ENCODE results near the gene HNRNPUL2.
"Not testable (repeated sequence)": the region's sequence is repeated elsewhere in the genome, so short reads cannot be mapped to it uniquely, and the experiment has no call there.

Gene HNRNPUL2

DNA sequence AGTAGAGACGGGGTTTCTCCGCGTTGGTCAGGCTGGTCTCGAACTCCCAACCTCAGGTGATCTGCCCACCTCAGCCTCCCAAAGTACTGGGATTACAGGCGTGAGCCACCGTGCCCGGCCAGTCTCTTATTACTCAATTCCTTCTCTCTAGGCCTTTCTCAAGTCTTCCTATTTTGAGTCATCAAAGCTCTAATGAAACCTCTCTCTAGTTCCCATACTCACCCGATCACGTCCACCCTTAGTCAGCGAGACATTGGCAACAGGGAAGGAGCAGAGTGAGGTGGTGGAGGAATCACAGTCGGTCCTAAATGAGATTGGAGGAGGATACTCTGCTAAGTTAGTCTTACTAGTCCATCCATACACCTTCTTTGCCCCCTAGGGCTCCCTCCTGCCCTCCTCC lies 25.0 kb downstream of the HNRNPUL2 start:
- peak; percentile 85 to 95 (median 93) for DNase-seq

GRCh38 chr11:62694455-62695167 lies 32.6 kb downstream of the HNRNPUL2 start:
- DNase-seq = peak; percentile 88 to 93 (median 90)

- DNase-seq = not testable (repeated sequence)
Measured at GRCh38 chr11:62693624-62694023, 33.6 kb downstream of the HNRNPUL2 start.

- DNase-seq = no peak
Measured at GRCh38 chr11:62689421-62690183, 37.7 kb downstream of the HNRNPUL2 start, which contains the start of gene LRRN4CL. Gene LRRN4CL, minus strand, starts transcription at chr11:62689530. Its CDS starts 1,022 bp downstream, at chr11:62688508.

- no peak for DNase-seq
Measured at GRCh38 chr11:62688491-62688890, 38.8 kb downstream of the HNRNPUL2 start.

DNA sequence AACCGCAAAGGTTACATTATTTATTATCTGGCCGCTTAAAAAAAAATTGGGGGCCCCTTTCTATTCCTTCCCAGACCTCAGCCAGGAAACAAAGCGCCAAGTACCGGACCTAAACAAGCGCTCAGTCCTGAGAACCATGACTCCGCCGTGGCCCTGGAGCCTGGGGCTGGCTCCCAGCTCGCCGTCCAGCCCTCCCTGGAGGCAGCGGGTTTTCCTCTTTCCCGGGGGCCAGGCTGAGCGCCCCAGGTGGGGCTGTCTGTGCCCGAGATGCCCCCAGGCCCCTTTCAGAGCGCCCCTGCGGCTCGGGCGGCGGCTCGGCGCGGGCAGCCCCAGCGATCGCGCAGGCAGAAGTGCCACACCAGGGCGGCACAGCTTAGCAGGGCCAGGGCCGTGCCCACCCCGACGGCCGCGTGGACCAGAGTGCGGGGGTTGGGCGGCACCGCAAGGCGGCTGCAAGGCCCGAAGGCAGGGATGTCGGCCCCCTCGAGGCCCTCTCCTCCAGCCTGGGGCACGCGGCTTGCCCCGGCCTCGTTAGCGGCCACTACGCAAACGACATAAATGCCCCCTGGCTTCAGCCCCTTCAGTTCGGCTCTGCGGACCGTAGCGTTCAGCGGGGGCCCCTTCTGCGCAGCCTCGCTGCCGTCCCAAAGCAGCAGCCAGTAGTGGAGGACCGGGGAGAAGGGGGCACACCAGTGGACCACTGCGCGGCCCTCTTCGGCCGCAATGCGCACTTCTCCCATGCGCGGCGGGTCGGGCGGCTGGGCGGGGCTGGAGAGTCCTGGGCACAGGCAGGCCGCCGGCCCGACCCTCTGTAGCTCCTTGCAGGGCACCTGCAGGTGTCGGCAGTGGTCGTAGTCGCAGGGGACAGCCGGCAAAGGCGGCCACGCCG lies 39.5 kb downstream of the HNRNPUL2 start:
- DNase-seq = no peak

- no peak for DNase-seq
Measured at GRCh38 chr11:62682518-62682917, 44.7 kb downstream of the HNRNPUL2 start.

DNA sequence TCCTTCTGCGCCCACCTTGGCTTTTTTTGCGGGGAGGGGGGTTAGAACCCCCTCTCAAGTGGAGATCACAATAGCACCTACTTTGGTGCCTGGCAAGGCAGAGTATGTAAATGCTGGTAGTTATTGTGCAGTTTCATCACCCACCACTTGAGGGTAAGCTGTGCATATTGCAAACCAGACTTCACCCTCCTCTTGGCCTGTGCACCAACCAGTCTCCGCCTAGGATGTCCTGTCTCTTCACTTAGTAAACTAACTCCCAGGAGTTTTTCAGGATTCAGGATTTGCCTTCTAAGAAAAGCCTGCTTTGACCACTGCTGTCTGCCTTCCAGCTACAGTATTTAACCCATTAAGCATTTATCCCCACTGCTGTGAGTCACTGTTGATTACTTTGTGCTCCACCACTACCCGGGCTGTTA lies 46.4 kb downstream of the HNRNPUL2 start:
- DNase-seq = peak; percentile 62 to 70 (median 63)

DNA sequence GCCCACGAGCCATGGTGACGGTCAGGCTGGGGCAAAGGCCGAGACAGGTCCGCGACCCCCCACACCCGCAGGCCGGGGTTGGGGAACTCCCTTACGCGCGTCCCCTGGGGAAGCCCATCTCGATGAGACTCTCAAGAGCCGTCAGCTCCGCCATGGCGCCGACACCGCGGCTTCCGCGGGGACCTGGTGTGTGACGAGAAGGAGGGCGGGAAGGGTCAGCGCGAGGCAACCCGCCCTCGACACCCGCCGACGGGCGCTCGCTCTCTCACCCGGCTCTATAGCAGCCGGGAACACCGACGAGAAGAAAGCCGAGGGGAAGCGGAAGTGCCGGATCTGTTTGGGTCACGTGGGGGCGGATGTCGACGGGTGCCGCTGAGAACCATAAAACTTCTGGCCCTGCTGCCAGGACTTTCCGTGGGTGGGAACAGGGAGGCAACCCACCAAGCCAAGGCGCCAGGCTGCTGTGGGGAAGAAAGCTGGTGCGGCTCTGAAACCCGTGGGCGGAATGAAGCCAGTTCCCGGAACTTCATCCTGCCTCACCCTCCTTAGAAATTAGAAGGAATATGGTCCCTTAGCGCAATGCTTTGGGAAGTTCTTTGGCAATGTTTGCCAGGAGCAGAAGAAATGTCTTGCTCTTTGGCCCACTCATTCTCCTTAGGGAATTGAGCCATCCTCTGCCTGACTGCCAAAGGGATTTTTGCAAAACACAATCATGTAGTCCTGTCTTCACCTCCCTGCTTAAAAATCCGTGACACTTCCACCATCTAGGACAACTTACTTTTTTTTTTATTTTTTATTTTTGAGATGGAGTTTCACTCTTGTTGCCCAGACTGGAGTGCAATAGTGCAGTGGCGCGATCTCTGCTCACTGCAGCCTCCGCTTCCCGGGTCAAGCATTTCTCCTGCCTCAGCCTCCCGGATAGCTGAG lies 48.2 kb downstream of the HNRNPUL2 start, which contains the start of gene UBXN1:
TSS of gene UBXN1 (minus strand) at position 304 of the 927 bp plus-strand sequence. CDS start at position 154, 150 bp downstream.
- peak; percentile 96 to 97 (median 97) for DNase-seq

DNA sequence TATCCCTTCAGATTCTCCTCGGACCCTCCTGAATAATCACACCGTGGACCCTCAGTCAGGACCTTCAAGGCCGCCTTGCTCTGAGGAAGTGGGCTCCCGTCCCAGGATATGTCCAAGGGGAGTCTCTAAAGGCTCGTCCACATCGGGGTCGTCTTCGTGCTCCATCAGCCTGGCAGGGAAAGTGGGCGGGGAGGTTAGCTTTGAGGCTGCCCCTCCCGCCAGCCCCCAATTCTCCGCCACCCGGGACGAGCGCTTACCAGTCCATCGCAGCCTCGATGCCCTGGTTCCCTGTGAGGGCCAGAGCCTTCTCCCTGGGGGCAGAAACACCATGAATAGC lies 48.9 kb downstream of the HNRNPUL2 start:
- no peak for DNase-seq

- no peak for DNase-seq
Measured at GRCh38 chr11:62677714-62678113, 49.5 kb downstream of the HNRNPUL2 start.

- no peak for DNase-seq
Measured at GRCh38 chr11:62677156-62677555, 50.1 kb downstream of the HNRNPUL2 start.

DNA sequence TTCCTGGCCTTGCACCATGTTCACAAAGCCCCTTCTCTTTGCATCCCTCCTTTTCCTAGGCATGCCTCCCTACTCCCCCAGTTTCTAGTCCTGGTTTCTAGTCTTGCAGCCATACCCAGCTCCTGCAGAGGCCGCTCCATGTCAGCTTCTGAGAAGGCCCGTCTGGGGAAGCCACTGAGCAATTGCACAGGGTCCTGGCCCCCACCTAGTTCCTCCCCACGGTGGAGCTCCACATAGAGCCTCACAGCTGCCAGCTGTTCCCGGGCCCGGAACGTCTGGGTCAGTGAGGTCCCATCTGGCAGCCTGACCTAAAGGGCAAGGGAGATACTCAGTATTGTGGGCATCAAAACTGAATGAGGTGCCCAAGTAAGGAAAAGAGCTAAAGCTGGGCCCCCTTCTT lies 50.6 kb downstream of the HNRNPUL2 start:
- DNase-seq = no peak

- not testable (repeated sequence) for DNase-seq
Measured at GRCh38 chr11:62675415-62675814, 51.8 kb downstream of the HNRNPUL2 start.

- DNase-seq = no peak
Measured at GRCh38 chr11:62673196-62673525, 54.1 kb downstream of the HNRNPUL2 start.

DNA sequence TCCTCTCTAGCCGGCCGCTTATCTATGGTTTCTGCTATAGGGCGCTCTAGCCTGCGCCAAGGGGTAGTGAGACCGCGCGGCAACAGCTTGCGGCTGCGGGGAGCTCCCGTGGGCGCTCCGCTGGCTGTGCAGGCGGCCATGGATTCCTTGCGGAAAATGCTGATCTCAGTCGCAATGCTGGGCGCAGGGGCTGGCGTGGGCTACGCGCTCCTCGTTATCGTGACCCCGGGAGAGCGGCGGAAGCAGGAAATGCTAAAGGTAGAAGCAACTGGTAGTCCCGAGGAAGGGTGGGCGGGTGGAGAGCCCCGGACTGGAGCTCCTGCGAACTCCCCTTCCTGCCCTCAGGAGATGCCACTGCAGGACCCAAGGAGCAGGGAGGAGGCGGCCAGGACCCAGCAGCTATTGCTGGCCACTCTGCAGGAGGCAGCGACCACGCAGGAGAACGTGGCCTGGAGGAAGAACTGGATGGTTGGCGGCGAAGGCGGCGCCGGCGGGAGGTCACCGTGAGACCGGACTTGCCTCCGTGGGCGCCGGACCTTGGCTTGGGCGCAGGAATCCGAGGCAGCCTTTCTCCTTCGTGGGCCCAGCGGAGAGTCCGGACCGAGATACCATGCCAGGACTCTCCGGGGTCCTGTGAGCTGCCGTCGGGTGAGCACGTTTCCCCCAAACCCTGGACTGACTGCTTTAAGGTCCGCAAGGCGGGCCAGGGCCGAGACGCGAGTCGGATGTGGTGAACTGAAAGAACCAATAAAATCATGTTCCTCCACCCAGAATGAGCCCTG lies 55.5 kb downstream of the HNRNPUL2 start, which contains the start of the genes LBHD1 and UQCC3:
TSS of gene LBHD1 (minus strand) at position 660 of the 782 bp plus-strand sequence. CDS start 2,236 bp downstream, outside the sequence.
TSS of gene UQCC3 (plus strand) at position 66 of the 782 bp plus-strand sequence. CDS start at position 139, 73 bp downstream.
- DNase-seq = peak; percentile 87 to 92 (median 91)

DNA sequence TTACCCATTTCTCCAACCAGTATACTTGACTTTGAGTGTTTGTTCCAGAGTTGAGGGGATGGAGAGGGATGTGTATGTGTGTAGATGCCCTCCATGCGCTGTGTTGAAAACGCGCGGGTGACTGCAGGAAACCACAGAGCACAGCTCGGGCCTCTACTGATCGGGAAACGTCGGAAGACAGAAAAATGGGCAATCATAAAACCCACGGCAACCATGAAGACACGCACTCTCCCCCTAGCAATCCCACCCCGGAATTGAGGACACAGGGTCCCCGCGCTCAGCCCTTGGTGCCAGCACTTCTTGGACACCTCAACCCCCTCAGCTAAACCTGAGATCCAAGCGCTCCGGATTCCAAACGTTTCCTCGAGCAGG lies 56.0 kb downstream of the HNRNPUL2 start:
- DNase-seq = peak in 1 of 3 donors; percentile 33

- no peak for DNase-seq
Measured at GRCh38 chr11:62669420-62670161, 57.7 kb downstream of the HNRNPUL2 start.

DNA sequence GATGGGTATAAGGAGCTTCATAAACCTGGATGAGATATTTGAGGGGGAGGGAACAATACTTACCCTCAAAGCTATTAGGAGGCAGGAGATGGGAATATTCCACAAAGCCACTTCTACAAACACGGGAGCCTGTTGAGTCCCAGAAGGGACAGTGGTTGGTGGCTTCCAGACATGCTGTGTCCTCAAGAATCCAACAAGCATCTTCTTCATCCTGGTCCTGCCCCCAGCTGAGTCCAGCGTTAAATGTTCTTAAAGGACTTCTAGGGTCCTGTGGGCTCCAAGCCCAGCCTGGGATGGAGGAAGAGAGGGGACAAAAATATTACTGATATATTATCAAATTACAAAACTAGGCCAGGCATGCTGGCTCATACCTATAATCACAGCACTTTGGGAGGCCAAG lies 59.8 kb downstream of the HNRNPUL2 start:
- no peak for DNase-seq

DNA sequence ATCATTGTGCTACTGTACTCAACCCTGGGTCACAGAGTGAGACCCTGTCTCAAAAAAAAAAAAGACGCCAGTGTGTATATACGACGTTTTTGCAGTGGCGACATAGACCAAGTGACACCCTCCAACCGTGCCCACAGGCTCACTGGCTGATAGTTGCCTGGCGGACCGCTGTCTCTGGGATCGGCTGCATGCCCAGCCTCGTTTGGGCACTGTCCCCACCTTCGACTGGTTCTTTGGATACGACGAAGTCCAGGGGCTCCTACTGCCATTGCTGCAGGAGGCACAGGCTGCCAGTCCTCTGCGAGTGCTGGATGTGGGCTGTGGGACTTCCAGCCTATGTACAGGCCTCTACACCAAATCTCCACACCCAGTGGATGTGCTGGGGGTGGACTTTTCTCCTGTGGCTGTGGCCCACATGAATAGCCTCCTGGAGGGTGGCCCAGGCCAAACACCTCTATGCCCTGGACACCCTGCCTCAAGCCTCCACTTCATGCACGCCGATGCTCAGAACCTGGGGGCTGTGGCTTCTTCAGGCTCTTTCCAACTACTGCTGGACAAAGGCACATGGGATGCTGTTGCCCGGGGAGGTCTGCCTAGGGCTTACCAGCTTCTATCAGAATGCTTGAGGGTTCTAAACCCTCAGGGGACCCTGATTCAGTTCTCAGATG lies 60.9 kb downstream of the HNRNPUL2 start:
- no peak for DNase-seq

All from suppressor macrophage treated with lipopolysaccharide for 1 hour (primary cell).